Measurements from ENCODE around the gene SPCS3.
"Not testable (repeated sequence)": the region's sequence is repeated elsewhere in the genome, so short reads cannot be mapped to it uniquely, and the experiment has no call there.

Gene SPCS3

GRCh38 chr4:176346836-176347235 lies 27.1 kb downstream of the SPCS3 start:
- not testable (repeated sequence) for DNase-seq (ENCODE audit: low read depth in 2 of 2)

DNA sequence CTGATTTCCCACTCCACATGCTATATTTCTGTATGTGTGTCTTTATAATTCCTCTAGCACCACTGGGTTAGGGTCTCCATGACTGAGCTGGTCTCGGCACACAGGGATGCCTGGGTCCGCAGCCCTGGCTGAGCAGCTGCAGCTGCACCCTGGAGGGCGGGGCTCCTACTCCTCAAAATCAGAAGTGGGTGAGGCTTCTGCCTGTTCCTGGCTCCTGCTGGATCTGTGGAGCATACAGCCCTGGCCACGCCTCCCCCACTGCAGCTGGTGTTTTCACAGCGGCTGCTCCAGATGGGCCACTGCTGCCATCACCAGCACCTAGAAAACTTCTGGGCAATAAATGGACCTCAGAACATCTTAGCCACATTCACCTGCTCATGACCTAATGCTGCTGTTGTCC lies 30.9 kb downstream of the SPCS3 start:
- no peak for DNase-seq (ENCODE audit: low read depth in 2 of 2)

DNA sequence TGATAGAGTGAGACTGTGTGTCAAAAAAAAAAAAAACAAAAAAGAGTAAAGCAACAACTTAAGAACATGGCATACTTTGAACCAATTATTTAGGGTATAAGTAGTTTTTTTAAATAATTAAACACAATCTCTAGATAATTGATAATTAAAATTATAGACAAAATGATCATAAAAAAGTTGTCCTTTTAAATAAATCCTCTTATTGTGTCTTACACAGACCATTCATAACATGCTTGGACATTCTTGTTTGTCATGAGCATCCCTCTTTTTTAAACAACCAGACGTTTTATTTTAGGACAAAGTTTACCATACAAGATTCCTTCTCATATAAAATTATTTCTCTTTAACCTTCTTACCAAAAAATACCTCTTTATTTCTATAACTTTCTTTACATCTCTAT lies 35.1 kb downstream of the SPCS3 start:
- no peak for DNase-seq (ENCODE audit: low read depth in 2 of 2)

DNA sequence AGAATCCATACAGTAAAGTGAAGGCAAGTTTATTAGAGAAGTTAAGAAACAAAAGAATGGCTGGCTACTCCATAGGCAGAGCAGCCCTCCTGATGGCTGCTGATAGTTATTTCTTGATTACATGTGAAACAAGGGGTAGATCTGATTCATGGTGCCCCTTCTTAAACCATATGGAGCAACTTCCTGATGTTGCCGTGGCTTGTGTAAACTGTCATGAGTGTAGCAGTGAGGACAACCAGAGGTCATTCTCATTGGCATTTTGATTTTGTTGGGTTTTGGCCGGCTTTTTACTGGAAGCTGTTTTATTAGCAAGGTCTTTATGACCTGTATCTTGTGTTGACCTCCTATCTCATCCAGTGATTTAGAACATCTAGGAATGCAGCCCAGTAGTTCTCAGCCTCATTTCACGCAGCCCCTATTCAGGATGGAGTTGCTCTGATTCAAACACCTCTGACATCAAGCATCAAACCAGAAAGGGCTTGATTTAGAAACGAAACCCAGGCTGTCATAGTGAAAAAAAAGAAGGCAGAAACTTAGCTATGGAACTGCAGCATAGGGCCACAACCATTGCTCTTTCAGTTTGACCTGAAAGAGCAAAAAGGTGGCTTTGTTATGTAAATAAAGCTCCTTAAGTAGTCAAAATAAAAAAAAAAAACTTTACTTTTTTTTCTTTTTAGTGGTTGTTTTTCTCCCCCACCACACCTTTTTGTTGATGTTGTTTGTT lies 37.8 kb downstream of the SPCS3 start:
- no peak for DNase-seq (ENCODE audit: low read depth in 2 of 2)

DNA sequence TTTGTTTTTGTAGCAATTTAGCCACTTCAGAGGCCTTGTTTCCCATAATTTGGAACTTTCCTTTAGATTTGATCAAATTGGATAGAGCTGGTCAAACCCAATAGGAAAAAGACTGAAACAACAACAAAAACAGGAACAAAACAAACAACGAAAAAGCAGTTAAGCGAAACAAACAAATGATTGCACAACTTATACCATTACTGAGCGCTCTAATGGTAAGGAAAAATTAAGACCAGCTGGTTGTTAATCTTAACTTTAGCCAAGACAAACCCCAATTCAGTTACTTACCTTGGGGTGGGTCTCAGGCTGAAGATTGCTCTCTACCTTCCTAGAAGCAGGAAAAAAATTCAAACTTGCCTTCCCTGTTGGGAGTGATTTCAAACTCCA lies 38.3 kb downstream of the SPCS3 start:
- no peak for DNase-seq (ENCODE audit: low read depth in 2 of 2)

- DNase-seq (ENCODE audit: low read depth in 2 of 2) = no peak
Observed at GRCh38 chr4:176359590-176359989, 39.8 kb downstream of the SPCS3 start.

- no peak for DNase-seq (ENCODE audit: low read depth in 2 of 2)
Observed at GRCh38 chr4:176360446-176360845, 40.7 kb downstream of the SPCS3 start.

- no peak for DNase-seq (ENCODE audit: low read depth in 2 of 2)
Observed at GRCh38 chr4:176363072-176363471, 43.3 kb downstream of the SPCS3 start.

DNA sequence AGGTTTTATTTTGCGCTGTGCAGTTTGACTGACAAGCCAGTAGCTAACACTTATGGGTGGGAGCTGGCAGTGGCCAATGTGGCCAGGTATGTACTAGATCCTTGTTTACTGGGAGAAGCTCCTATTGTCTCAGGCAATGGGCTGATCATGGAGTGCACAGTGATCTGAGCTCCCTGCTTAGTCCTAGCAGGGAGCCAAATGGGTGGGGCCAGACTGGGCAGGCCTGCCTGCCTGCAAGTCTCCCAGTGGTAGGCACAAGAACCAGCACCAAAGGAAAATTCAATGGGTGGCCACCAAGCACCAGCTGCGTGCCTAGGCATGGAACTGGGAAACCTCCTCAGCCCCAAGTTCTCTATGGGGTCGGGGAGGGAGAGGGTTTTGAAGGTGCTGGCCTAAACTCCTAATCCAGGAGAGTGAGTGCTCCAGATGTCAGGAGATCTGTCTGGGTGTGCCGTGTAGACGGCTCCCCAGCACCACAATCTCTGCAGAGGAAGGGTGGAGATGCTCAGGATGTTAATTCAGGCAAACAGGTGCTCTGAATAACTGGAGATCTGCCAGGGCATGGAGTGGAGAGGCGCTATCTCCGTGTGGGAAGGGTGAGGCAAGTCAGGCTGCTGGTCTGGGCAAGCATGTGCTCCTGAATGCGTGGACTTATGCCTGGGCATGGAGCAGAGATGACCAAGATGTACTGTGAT lies 48.2 kb downstream of the SPCS3 start:
- DNase-seq (ENCODE audit: low read depth in 2 of 2) = no peak

GRCh38 chr4:176376032-176376614 lies 56.4 kb downstream of the SPCS3 start:
- no peak for DNase-seq (ENCODE audit: low read depth in 2 of 2)

- DNase-seq (ENCODE audit: low read depth in 2 of 2) = no peak
Observed at GRCh38 chr4:176377780-176378179, 58.0 kb downstream of the SPCS3 start.

- no peak for DNase-seq (ENCODE audit: low read depth in 2 of 2)
Observed at GRCh38 chr4:176380352-176381157, 60.8 kb downstream of the SPCS3 start.

Data from stimulated activated CD8-positive, alpha-beta memory T cell treated with anti-CD3 and anti-CD28 coated beads, Interleukin-2, amount 100 ng/mL, for 1 hour (primary cell).